ENCODE data around the gene SAXO1.

DNA sequence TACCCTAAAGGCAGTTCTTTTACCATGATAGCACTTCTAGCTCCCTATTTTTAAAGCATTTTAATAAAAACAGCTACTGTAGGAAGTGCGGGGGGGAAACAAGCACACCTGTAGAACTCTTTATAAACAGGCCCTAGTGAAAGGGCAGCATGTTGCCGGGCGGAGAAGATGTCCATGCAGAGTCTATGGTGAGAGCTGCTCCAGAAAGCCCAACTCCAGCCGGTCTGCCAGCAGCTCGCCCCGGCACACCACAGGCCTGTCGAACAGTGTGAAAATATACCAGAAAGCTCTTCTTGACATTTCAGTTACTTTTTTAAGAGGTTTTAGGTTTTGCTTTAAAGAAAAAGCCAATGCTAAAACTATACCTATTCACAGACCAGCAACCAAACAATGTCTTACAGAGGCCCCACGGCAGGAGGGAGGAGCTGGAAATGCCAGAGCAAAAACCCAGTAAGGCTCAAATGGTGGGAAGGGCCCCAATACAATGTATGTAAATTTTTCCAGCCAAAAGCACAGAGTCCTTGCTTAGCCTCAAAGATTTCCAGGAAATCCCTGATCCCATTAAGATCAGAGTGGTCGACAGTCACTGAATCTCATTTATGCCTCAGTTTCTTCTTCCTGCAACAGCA lies 121.2 kb downstream of the SAXO1 start:
- TF ChIP-seq, protein P1, sequence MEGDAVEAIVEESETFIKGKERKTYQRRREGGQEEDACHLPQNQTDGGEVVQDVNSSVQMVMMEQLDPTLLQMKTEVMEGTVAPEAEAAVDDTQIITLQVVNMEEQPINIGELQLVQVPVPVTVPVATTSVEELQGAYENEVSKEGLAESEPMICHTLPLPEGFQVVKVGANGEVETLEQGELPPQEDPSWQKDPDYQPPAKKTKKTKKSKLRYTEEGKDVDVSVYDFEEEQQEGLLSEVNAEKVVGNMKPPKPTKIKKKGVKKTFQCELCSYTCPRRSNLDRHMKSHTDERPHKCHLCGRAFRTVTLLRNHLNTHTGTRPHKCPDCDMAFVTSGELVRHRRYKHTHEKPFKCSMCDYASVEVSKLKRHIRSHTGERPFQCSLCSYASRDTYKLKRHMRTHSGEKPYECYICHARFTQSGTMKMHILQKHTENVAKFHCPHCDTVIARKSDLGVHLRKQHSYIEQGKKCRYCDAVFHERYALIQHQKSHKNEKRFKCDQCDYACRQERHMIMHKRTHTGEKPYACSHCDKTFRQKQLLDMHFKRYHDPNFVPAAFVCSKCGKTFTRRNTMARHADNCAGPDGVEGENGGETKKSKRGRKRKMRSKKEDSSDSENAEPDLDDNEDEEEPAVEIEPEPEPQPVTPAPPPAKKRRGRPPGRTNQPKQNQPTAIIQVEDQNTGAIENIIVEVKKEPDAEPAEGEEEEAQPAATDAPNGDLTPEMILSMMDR (IDR thresholded peaks at IDR 0.05 in 4 of 5, conservative IDR thresholded peaks at IDR 0.05 in 1 of 5) = no peak
- TF ChIP-seq POLR2A (IDR thresholded peaks at IDR 0.05) = no peak
